CD4-positive, alpha-beta T cell treated with Interleukin-17A for 4 hours (primary cell): ENCODE results near the gene FOXB1.

Experiments used
- DNase-seq: peaks from one replicate; pipeline ENCODE4 v3.0.0-alpha.2; 2020; ENCODE audit warnings: mixed read lengths

Gene FOXB1

DNA sequence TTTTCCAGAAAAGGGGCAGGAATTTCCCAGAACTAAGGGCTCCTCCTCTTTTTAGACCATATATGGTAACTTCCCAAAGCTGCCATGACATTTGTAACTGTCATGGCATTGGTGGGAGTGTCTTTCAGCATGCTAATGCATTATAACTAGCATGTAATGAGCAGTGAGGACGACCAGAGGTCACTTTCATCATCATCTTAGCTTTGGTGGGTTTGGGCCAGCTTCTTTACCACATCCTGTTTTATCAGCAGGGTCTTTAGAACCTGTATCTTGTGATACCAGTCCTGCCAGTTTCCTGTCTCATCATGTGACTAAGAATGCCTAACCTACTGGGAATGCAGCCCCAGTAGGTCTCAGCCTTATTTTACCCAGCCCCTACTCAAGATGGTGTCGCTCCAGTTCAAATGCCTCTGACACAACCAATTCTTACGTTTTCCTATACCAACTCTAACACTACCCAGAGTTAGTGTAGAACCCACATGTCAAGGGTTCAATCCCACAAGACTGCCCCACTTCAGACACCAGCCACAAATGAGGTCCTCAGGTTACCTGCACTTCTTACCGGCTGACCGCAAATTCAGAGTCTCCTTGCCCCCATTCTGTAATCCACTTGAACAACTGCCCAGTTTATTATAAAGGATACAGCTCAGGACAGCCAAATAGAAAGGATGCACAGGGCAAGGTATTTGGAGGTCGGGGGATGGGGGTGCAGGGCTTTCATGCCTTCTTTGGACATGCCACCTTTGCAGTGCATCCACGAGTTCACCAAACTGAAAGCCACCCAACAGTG lies 17.7 kb downstream of the FOXB1 start:
- no peak for DNase-seq

DNA sequence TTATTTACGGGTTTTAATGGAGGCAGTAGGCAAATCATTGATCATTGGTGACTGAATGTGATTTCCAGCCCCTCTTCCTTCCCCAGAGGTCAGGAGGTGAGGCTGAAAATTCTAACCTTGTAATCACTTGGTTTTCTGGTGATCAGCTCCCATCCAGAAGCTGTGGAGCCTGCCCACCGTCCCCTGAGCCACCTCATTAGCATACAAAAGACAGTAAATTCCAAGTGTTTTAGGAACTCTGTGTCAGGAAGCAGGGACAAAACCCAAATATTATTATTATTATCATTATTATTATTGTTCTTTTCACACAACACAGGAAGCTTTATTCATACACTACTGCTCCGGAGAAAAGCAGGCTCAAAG lies 18.2 kb downstream of the FOXB1 start:
- DNase-seq = no peak

DNA sequence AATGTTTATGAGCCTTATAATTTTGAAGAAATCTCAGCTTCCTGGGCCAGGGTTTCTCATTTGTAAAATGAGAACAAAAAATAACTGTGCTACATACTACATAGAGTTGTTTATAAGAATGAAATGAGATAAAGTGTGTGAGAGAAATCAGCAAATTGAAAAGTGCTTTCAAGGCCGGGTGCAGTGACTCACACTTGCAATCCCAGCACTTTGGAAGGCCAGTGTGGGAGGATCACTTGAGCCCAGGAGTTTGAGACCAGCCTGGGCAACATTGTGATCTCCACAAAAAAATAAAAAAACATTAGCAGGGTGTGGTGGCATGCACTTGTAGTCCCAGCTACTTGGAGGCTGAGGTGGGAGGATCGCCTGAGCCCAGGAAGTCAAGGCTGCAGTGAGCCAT lies 22.4 kb downstream of the FOXB1 start:
- no peak for DNase-seq

DNA sequence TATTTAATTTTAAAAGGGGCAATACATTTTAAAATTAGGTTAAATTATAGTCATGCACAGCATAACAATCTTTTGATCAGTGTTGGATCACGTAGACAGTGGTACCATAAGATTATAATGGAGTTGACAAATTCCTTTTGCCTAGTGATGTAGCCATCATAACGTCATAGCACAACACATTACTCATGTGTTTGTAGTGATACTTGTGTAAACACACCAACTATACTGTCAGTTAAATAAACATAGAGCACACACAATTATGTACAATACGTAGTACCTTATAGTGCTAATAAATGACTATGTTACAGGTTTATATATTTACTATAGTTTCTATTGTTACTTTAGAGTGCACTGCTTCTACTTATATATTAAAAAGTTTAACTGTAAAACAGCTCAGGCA lies 31.2 kb downstream of the FOXB1 start:
- no peak for DNase-seq

- DNase-seq = no peak
Observed at GRCh38 chr15:60039316-60039715, 35.2 kb downstream of the FOXB1 start.

DNA sequence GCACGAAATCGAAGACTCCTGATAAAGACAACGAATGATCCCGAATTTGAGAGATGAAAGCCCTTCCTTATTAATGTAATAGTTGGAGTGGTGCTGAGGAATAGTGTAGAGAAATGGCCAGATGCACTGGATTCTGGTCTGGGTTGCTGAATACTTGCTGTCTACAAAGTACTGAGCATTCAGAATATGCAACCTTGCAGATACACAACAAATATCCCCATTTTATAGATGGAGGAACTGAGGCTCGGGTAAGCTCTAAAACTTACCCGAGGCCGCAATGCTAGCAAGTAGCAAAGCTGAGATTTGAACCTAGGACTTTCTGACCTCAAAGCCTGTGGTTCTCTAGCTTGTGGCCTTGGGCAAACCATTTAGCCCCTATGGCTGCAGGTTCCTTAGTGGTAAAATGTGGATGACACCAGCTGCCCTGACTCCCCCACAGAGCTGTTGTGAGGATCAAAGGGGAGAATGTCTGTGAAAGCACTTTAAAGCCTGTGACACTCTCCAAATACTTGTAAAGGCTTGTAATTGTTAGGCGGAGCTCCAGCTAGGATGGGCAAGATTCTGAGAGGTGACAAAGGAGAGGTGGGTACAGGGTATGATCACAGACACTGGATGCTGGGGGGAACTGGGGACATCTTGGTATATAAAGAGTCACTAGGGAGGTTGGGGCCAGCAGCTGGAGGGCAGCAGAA lies 39.8 kb downstream of the FOXB1 start:
- DNase-seq = no peak

DNA sequence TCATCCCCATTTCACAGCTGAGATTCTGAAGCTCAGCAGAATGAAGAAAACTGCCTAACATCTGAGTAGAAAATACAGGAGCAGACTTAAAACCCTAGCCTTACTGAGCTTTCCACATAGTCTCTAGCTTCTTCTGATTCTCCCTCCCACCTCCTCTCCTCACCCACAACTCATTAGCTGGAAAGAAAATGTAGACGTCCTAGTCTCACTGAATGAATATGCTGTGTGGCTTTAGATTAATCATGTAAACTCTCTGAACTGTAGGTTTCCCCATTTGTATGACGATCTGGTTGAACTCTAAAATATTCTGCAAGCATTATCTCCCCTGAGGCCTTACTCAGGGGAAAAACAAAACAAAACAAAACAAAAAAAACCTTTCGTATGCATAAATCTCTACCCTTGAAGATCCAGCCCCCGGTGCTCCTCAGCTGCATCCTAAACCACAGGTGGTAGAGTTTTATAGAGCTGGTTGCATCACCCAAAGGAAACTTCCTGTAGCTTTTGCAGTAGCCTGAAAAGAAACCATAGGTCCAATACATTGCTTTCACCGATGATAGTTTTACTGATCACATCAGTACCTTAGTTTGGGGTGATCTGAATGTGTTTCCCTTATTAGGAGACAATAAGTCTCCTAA lies 40.6 kb downstream of the FOXB1 start:
- no peak for DNase-seq

GRCh38 chr15:60047701-60048100 lies 43.6 kb downstream of the FOXB1 start:
- no peak for DNase-seq

- no peak for DNase-seq
Observed at GRCh38 chr15:60049948-60050347, 45.8 kb downstream of the FOXB1 start.

DNA sequence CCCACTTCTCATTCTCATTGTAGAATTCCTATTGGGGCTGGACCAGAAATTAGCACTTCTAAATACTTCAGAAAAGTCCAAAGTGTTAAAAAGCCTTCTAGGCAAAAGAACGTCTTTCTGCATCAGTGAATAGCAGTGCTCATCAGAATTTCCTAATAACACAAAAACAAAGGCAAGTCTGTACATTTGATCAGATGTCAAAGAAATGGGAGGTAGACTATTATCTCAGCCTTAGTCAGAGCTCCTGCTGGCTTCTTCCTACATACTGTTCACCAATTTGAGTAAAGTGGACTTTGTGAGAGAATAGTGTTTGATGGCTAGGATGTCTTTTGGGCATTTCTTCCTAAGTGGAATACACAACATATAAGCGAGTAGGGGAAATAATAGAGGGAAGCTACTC lies 48.7 kb downstream of the FOXB1 start:
- DNase-seq = no peak

DNA sequence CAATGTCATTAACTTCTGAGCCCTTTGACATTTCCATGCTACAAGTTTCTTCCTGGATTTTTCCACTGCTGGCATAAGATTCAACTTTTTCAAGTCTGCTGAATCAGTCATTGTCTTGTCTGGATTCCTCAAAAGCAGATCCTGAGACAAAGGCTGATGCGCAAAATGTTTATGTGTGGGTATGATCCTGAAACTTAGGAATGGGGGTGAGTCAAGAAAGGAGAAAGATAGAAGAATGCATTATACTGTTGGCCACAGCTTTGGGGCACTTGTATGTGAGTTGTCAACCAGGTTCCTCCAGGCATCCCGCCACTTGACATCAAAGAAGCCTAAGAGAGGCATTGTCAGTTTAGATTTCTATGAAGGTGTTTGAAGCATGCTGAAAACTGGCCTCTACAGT lies 50.4 kb downstream of the FOXB1 start:
- DNase-seq = no peak
